ENCODE results near the gene MED12L. TPM values are rescaled to one million over a fixed set of nuclear protein-coding genes. Genes with fewer than 3 reads are reported as not detected.

Gene MED12L
- polyA plus RNA-seq, 1 of the 3 experiments (the other 2 are of a cell fraction), result 0.03 TPM

GRCh38 chr3:151412989-151413388 lies 327.5 kb downstream of the MED12L start:
- H3K4me2 ChIP-seq, result no peak overlapping the region
- H3K9me3 ChIP-seq, result no peaks in the 10 kb centered on the region
- H4K20me1 ChIP-seq (ENCODE audit: insufficient read depth), result no peaks in the 10 kb centered on the region
- H3K4me1 ChIP-seq (ENCODE audit: control insufficient read depth in 1 of 2, insufficient read depth in 2 of 2, low read depth in 1 of 2, low read length in 1 of 2), result no peaks in the 10 kb centered on the region; a peak in 1 of 4 replicates
- POLR2A ChIA-PET, result no interaction called here
- H3K9me2 ChIP-seq, result no peaks in the 10 kb centered on the region
- H2AFZ ChIP-seq (ENCODE audit: low read depth), result no peak overlapping the region
- 39% methylated on average over 5 of the region's 5 CpGs for WGBS (ENCODE audit: low lambda C conversion rate)
- no peaks in the 10 kb centered on the region for H3K36me3 ChIP-seq (replicated peaks in 1 of 2; ENCODE audit: control insufficient read depth in 1 of 2, insufficient read depth in 2 of 2, low read length in 1 of 2)
- H3K27me3 ChIP-seq (ENCODE audit: insufficient read depth), result no peaks in the 10 kb centered on the region
- H3K9ac ChIP-seq, result no peak overlapping the region
- no peaks in the 10 kb centered on the region for H3K79me2 ChIP-seq (ENCODE audit: insufficient read depth)
- H3F3A ChIP-seq (replicated peaks; ENCODE audit: insufficient read depth), result peaks cover 6% of the 10 kb centered on the region
- no peak overlapping the region for H3K4me3 ChIP-seq (ENCODE audit: low read depth in 2 of 2, low read length in 1 of 2)
- no peak for TF ChIP-seq FOXM1 (IDR thresholded peaks at IDR 0.05; ENCODE audit: low read depth)
- no peak for TF ChIP-seq ELF1 (IDR thresholded peaks at IDR 0.05)
- TF ChIP-seq GABPA (IDR thresholded peaks at IDR 0.05; ENCODE audit: low read depth), result no peak
- no peak for TF ChIP-seq SIN3A (IDR thresholded peaks at IDR 0.05; ENCODE audit: borderline replicate concordance, low read depth, low read length)
- TF ChIP-seq MXI1 (IDR thresholded peaks at IDR 0.05; ENCODE audit: low read depth, low read length), result no peak
- no peak for TF ChIP-seq RFX5 (IDR thresholded peaks at IDR 0.05; ENCODE audit: low read length)
- no peak for TF ChIP-seq NRF1 (IDR thresholded peaks at IDR 0.05; ENCODE audit: low read depth, low read length)
- TF ChIP-seq RXRA (IDR thresholded peaks at IDR 0.05; ENCODE audit: borderline replicate concordance, low read depth), result no peak
- TF ChIP-seq, protein P1, sequence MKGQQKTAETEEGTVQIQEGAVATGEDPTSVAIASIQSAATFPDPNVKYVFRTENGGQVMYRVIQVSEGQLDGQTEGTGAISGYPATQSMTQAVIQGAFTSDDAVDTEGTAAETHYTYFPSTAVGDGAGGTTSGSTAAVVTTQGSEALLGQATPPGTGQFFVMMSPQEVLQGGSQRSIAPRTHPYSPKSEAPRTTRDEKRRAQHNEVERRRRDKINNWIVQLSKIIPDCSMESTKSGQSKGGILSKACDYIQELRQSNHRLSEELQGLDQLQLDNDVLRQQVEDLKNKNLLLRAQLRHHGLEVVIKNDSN (IDR thresholded peaks at IDR 0.05; ENCODE audit: borderline replicate concordance, low read depth), result no peak
- TF ChIP-seq, protein P2, sequence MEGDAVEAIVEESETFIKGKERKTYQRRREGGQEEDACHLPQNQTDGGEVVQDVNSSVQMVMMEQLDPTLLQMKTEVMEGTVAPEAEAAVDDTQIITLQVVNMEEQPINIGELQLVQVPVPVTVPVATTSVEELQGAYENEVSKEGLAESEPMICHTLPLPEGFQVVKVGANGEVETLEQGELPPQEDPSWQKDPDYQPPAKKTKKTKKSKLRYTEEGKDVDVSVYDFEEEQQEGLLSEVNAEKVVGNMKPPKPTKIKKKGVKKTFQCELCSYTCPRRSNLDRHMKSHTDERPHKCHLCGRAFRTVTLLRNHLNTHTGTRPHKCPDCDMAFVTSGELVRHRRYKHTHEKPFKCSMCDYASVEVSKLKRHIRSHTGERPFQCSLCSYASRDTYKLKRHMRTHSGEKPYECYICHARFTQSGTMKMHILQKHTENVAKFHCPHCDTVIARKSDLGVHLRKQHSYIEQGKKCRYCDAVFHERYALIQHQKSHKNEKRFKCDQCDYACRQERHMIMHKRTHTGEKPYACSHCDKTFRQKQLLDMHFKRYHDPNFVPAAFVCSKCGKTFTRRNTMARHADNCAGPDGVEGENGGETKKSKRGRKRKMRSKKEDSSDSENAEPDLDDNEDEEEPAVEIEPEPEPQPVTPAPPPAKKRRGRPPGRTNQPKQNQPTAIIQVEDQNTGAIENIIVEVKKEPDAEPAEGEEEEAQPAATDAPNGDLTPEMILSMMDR (IDR thresholded peaks at IDR 0.05), result no peak; the same call in 1 of the 2 replicates
- no peak for TF ChIP-seq FOSL2 (IDR thresholded peaks at IDR 0.05; ENCODE audit: borderline replicate concordance, low read depth)
- no peak for TF ChIP-seq MEF2A (IDR thresholded peaks at IDR 0.05; ENCODE audit: borderline replicate concordance, low read depth)
- no peak for TF ChIP-seq YY1 (IDR thresholded peaks at IDR 0.05; ENCODE audit: low read depth)
- CTCF ChIA-PET, result interaction anchor here (1.0 to 1.3 kb wide), 2 partner anchors 15 to 25 kb away, joined by 3 read pairs; no protein-coding TSS in a partner anchor
- DNase-seq, result no peak
- H3K27ac ChIP-seq (ENCODE audit: low read depth in 2 of 2, low read length in 1 of 2), result no peak overlapping the region

GRCh38 chr3:151415289-151415688 lies 329.8 kb downstream of the MED12L start:
- ChIA-PET POLR2A (no interaction called here), CTCF (no interaction called here)
- H3K4me3 ChIP-seq (ENCODE audit: low read depth in 2 of 2, low read length in 1 of 2), result no peak overlapping the region
- no peaks in the 10 kb centered on the region for H3K9me2 ChIP-seq
- no peaks in the 10 kb centered on the region; a peak in 1 of 4 replicates for H3K4me1 ChIP-seq (ENCODE audit: control insufficient read depth in 1 of 2, insufficient read depth in 2 of 2, low read depth in 1 of 2, low read length in 1 of 2)
- H3F3A ChIP-seq (replicated peaks; ENCODE audit: insufficient read depth), result peaks cover 6% of the 10 kb centered on the region
- H3K79me2 ChIP-seq (ENCODE audit: insufficient read depth), result no peaks in the 10 kb centered on the region
- H3K27ac ChIP-seq (ENCODE audit: low read depth in 2 of 2, low read length in 1 of 2), result no peak overlapping the region
- H3K27me3 ChIP-seq (ENCODE audit: insufficient read depth), result no peaks in the 10 kb centered on the region
- 58% methylated on average over 1 of the region's 1 CpG for WGBS (ENCODE audit: low lambda C conversion rate)
- H3K9ac ChIP-seq, result no peak overlapping the region
- no peak overlapping the region for H3K4me2 ChIP-seq
- H3K9me3 ChIP-seq, result no peaks in the 10 kb centered on the region
- TF ChIP-seq, protein P3, sequence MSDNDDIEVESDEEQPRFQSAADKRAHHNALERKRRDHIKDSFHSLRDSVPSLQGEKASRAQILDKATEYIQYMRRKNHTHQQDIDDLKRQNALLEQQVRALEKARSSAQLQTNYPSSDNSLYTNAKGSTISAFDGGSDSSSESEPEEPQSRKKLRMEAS (IDR thresholded peaks at IDR 0.05; ENCODE audit: low read depth), result no peak
- no peak for TF ChIP-seq SMC3 (IDR thresholded peaks at IDR 0.05; ENCODE audit: low read depth, low read length)
- no peak for TF ChIP-seq JUND (IDR thresholded peaks at IDR 0.05)
- TF ChIP-seq YY1 (IDR thresholded peaks at IDR 0.05; ENCODE audit: low read depth), result no peak
- no peak for TF ChIP-seq FOXM1 (IDR thresholded peaks at IDR 0.05; ENCODE audit: low read depth)
- TF ChIP-seq, protein P4, sequence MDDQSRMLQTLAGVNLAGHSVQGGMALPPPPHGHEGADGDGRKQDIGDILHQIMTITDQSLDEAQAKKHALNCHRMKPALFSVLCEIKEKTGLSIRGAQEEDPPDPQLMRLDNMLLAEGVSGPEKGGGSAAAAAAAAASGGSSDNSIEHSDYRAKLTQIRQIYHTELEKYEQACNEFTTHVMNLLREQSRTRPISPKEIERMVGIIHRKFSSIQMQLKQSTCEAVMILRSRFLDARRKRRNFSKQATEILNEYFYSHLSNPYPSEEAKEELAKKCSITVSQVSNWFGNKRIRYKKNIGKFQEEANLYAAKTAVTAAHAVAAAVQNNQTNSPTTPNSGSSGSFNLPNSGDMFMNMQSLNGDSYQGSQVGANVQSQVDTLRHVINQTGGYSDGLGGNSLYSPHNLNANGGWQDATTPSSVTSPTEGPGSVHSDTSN (IDR thresholded peaks at IDR 0.05), result no peak
- no peak for TF ChIP-seq TCF12 (IDR thresholded peaks at IDR 0.05)
- TF ChIP-seq ELF1 (IDR thresholded peaks at IDR 0.05), result no peak
- TF ChIP-seq POLR2AphosphoS5 (IDR thresholded peaks at IDR 0.05; ENCODE audit: low read depth, low read length), result no peak
- no peak for TF ChIP-seq RAD21 (IDR thresholded peaks at IDR 0.05; ENCODE audit: low read length)
- TF ChIP-seq RCOR1 (IDR thresholded peaks at IDR 0.05; ENCODE audit: low read length), result no peak
- TF ChIP-seq, protein P5, sequence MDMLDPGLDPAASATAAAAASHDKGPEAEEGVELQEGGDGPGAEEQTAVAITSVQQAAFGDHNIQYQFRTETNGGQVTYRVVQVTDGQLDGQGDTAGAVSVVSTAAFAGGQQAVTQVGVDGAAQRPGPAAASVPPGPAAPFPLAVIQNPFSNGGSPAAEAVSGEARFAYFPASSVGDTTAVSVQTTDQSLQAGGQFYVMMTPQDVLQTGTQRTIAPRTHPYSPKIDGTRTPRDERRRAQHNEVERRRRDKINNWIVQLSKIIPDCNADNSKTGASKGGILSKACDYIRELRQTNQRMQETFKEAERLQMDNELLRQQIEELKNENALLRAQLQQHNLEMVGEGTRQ (IDR thresholded peaks at IDR 0.05; ENCODE audit: borderline replicate concordance, low read depth, low read length), result no peak
- TF ChIP-seq, protein P2 (IDR thresholded peaks at IDR 0.05), result no peak
- TF ChIP-seq FOXJ3 (CRISPR knock-in tag; IDR thresholded peaks at IDR 0.05), result no peak
- TF ChIP-seq MXI1 (IDR thresholded peaks at IDR 0.05; ENCODE audit: low read depth, low read length), result no peak
- TF ChIP-seq NFIC (IDR thresholded peaks at IDR 0.05; ENCODE audit: borderline replicate concordance), result no peak
- no peak for TF ChIP-seq FOSL2 (IDR thresholded peaks at IDR 0.05; ENCODE audit: borderline replicate concordance, low read depth)
- no peak overlapping the region for H2AFZ ChIP-seq (ENCODE audit: low read depth)
- no peak for DNase-seq
- no peaks in the 10 kb centered on the region for H4K20me1 ChIP-seq (ENCODE audit: insufficient read depth)
- H3K36me3 ChIP-seq (replicated peaks in 1 of 2; ENCODE audit: control insufficient read depth in 1 of 2, insufficient read depth in 2 of 2, low read length in 1 of 2), result no peaks in the 10 kb centered on the region

Data from SK-N-SH (cell line).